Omental fat pad (tissue), 4 donors: ENCODE data around the gene CORT. TPM values are rescaled to one million over a fixed set of nuclear protein-coding genes. Genes with fewer than 3 reads are reported as not detected.
A peak's percentile ranks its signal among the peaks of the same experiment; 100 is the strongest.
"Not testable (repeated sequence)": the region's sequence is repeated elsewhere in the genome, so short reads cannot be mapped to it uniquely, and the experiment has no call there.

Experiments
- ATAC-seq: fragments of 150-250 bp; one replicate; pipeline ENCODE4 v1.9.1; 2016; ENCODE audit warnings: mild to moderate bottlenecking, moderate library complexity; ENCODE audit not compliant: low FRiP score
- DNase-seq: peaks from one replicate; pipeline ENCODE4 v3.0.0-alpha.2; 2019; ENCODE audit warnings: low spot score
- CTCF ChIP-seq, 3 donors: fragments of 450-650 bp; IDR thresholded peaks; one replicate each; pipeline ENCODE4 v1.5.1; 2016 to 2017; ENCODE audit warnings: antibody characterized with exemption in 3 of 3, mild to moderate bottlenecking in 3 of 3, moderate library complexity in 2 of 3
- total RNA-seq, 4 donors: library from RNA; depleted of rRNA; stranded (reverse); fragments of >200 nt; gene quantifications; one replicate each; pipeline ENCODE4 v1.1.0, GENCODE V29; 2016

The CORT gene
- total RNA-seq, 4 donors from 2014 or later, result 1.7 TPM; not detected in 3

- DNase-seq (no peak), ATAC-seq (no peak)
- TF ChIP-seq CTCF (IDR thresholded peaks at IDR 0.05), result no peak
Measured at GRCh38 chr1:10450836-10451235, 1.0 kb downstream of the CORT start.

- ATAC-seq, result no peak
- TF ChIP-seq CTCF (IDR thresholded peaks at IDR 0.05), result no peak
- no peak for DNase-seq
Measured at GRCh38 chr1:10451287-10451686, 1.5 kb downstream of the CORT start.

GRCh38 chr1:10456048-10456447, 6.2 kb downstream of the CORT start:
- DNase-seq (no peak), ATAC-seq (no peak)

DNA sequence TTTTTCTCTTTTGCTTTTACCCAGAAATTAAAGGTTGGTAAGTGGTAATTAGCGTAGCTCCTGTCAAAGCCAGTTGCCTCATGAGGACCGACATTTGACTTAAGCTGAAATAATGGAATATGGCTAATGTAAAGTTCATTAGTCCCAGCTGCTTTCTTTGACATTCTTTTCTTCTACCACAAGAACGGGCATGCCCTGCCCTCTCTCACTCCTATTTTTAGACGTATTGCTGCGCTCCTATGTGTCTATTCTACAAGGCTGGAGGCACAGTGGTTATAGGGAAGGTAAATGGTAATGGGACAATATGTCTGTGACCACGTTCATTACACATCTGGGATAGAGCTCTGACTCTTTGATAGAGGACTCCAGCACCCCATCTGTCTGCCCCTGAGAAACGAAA, 6.8 kb downstream of the CORT start:
- DNase-seq (no peak), ATAC-seq (no peak)
- no peak for TF ChIP-seq CTCF (IDR thresholded peaks at IDR 0.05)

More at GRCh38 chr1:10456048-10456447, 6.2 kb downstream of the CORT start:
- TF ChIP-seq CTCF (IDR thresholded peaks at IDR 0.05), result no peak

GRCh38 chr1:10457462-10457861, 7.6 kb downstream of the CORT start:
- not testable (repeated sequence) for DNase-seq, ATAC-seq

- DNase-seq, result no peak
- no peak for ATAC-seq
- no peak for TF ChIP-seq CTCF (IDR thresholded peaks at IDR 0.05)
Measured at GRCh38 chr1:10457875-10458274, 8.0 kb downstream of the CORT start.

DNA sequence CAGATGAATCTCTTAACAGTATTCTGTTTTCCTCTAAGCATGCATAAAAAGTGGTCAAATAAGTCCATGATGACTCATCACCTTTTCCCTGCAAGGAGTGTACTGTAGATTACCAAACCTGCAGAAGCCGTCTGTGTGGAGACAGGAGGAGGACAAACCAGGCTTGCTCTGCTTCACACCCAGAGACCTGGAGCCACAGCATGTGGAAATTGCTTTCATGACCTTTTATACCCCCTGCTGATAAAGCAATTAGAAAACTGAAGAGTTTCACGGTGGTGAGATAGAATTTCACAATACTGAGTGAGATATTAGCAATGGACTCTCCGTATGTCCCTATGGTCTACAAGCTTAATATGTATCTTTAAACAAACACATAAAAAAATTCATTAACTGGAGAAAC, 9.4 kb downstream of the CORT start:
- peak; percentile 95 for ATAC-seq
- no peak for TF ChIP-seq CTCF (IDR thresholded peaks at IDR 0.05)
- DNase-seq, result no peak

DNA sequence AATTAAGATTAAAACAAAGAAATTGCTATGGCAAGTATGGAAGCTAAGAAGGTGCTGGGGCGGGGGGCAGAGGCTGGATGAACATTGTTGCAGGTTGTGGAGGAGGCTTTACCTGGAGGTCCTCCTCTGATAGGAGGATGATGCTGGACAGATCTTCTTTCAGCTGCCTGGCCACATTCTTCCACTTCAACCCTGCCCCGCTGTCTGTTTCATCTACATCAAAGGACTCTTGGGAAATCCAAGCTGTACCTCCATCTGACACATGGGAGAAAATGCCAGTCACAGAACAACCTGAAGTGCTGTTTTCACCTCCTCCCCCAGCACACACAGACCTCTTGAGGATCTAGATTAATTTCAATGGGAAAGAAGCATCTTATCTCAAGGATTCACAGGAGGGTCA, 17.2 kb downstream of the CORT start:
- TF ChIP-seq CTCF (IDR thresholded peaks at IDR 0.05), result no peak

More for the DNA sequence above, 17.2 kb downstream of the CORT start:
- no peak for DNase-seq
- no peak for ATAC-seq
